Ishikawa (cell line): ENCODE measurements around the gene BLOC1S2.
A peak's percentile ranks its signal among the peaks of the same experiment; 100 is the strongest.

Experiments used
- CEBPB ChIP-seq: IDR thresholded peaks from 2 replicates; pipeline ENCODE4 v1.6.1; 2012
- CREB1 ChIP-seq: IDR thresholded peaks from 2 replicates; pipeline ENCODE4 v1.6.1; 2012; ENCODE audit warnings: low read depth
- EGR1 ChIP-seq: IDR thresholded peaks from 2 replicates; pipeline ENCODE4 v1.6.1; 2012
- EP300 ChIP-seq: IDR thresholded peaks from 2 replicates; pipeline ENCODE4 v1.6.1; 2012; ENCODE audit warnings: borderline replicate concordance
- FOXM1 ChIP-seq: IDR thresholded peaks from 2 replicates; pipeline ENCODE4 v1.6.1; 2012; ENCODE audit warnings: low read depth, borderline replicate concordance
- NFIC ChIP-seq: IDR thresholded peaks from 2 replicates; pipeline ENCODE4 v1.6.1; 2012
- RAD21 ChIP-seq: IDR thresholded peaks from 2 replicates; pipeline ENCODE4 v1.6.1; 2012; ENCODE audit warnings: low read depth
- TAF1 ChIP-seq: IDR thresholded peaks from 2 replicates; pipeline ENCODE4 v1.6.1; 2012; ENCODE audit warnings: low read depth, mild to moderate bottlenecking
- TCF12 ChIP-seq: IDR thresholded peaks from 2 replicates; pipeline ENCODE4 v1.6.1; 2012; ENCODE audit warnings: low read depth
- TEAD4 ChIP-seq: IDR thresholded peaks from 2 replicates; pipeline ENCODE4 v1.6.1; 2012
- TF ChIP-seq, protein P1 (sequence below): IDR thresholded peaks from 2 replicates; pipeline ENCODE4 v1.6.1; 2012
- TF ChIP-seq, protein P2 (sequence below): IDR thresholded peaks from 2 replicates; pipeline ENCODE4 v1.6.1; 2012; ENCODE audit warnings: low read depth, mild to moderate bottlenecking
- TF ChIP-seq, protein P3 (sequence below): IDR thresholded peaks from 2 replicates; pipeline ENCODE4 v1.6.1; 2012

Gene BLOC1S2

DNA sequence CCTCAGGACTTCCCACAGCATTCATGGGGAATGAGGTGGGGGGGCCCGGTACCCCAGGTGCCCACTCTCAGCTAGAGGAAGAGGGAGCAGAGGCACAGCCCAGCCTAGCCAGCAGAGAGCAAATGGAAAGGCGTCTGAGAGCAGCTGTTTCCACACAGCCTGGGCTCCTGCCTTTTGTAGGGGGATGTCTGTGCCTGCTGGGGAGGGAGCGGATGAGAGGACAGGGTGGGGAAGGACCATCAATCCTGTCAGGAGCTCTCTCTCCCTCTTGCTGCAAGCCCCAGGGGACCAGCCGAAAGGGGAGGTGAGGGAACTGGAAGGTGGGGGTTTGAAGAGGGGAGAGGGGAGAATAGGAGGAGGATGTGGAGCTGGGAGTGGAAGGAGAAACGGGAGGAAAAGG is 43.6 kb upstream of the BLOC1S2 start, which contains the start of gene PKD2L1:
TSS of gene PKD2L1 (minus strand) at position 150 of the 400 bp plus-strand sequence. CDS start at position 25, 125 bp downstream.
- TF ChIP-seq, protein P1, sequence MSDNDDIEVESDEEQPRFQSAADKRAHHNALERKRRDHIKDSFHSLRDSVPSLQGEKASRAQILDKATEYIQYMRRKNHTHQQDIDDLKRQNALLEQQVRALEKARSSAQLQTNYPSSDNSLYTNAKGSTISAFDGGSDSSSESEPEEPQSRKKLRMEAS = no peak
- TF ChIP-seq TAF1 (no peak), EP300 (no peak), CEBPB (no peak), EGR1 (no peak), TCF12 (no peak), TEAD4 (no peak)
- TF ChIP-seq, protein P2, sequence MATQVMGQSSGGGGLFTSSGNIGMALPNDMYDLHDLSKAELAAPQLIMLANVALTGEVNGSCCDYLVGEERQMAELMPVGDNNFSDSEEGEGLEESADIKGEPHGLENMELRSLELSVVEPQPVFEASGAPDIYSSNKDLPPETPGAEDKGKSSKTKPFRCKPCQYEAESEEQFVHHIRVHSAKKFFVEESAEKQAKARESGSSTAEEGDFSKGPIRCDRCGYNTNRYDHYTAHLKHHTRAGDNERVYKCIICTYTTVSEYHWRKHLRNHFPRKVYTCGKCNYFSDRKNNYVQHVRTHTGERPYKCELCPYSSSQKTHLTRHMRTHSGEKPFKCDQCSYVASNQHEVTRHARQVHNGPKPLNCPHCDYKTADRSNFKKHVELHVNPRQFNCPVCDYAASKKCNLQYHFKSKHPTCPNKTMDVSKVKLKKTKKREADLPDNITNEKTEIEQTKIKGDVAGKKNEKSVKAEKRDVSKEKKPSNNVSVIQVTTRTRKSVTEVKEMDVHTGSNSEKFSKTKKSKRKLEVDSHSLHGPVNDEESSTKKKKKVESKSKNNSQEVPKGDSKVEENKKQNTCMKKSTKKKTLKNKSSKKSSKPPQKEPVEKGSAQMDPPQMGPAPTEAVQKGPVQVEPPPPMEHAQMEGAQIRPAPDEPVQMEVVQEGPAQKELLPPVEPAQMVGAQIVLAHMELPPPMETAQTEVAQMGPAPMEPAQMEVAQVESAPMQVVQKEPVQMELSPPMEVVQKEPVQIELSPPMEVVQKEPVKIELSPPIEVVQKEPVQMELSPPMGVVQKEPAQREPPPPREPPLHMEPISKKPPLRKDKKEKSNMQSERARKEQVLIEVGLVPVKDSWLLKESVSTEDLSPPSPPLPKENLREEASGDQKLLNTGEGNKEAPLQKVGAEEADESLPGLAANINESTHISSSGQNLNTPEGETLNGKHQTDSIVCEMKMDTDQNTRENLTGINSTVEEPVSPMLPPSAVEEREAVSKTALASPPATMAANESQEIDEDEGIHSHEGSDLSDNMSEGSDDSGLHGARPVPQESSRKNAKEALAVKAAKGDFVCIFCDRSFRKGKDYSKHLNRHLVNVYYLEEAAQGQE = no peak
- TF ChIP-seq, protein P3, sequence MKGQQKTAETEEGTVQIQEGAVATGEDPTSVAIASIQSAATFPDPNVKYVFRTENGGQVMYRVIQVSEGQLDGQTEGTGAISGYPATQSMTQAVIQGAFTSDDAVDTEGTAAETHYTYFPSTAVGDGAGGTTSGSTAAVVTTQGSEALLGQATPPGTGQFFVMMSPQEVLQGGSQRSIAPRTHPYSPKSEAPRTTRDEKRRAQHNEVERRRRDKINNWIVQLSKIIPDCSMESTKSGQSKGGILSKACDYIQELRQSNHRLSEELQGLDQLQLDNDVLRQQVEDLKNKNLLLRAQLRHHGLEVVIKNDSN = no peak

DNA sequence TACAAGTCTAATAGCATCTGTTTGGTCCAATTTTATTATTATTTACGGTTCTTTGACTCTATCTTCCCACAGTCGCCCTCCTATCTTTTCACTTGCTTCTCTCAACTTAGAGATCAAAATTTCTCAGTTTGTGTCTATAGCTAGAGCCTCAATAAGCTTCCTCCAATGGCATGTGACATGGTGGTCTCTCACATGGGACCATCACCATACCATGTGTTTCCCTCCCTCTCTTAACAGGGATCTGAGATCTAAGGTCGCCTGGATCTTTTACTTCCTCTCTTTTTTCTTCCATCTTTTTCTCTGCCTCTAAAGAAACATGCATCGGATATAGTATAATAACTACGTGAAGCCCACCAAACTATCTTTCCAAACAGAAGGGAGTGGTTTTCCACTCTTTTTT is 41.7 kb upstream of the BLOC1S2 start:
- TF ChIP-seq NFIC (no peak), TEAD4 (no peak), FOXM1 (no peak), RAD21 (no peak), CREB1 (no peak)
- TF ChIP-seq, protein P2 = no peak
- TF ChIP-seq, protein P3 = no peak
- TF ChIP-seq, protein P1 = no peak

DNA sequence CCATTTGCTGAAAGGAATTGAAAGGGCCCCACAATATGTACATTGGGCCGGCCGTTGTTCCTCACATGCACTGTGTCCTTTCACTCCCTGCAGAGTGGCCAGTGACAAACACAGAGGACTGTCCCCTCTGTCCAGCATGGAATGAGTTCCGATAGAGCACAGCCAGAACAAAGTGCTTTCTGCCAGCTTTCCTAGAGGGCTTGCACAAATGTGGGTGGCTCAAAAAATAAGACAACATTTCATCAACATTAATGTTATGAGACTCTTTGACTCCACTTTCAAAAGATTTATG is 41.2 kb upstream of the BLOC1S2 start:
- TF ChIP-seq, protein P2 = peak; percentile 31; the same call in 1 of the 2 replicates
- TF ChIP-seq, protein P3 = no peak

DNA sequence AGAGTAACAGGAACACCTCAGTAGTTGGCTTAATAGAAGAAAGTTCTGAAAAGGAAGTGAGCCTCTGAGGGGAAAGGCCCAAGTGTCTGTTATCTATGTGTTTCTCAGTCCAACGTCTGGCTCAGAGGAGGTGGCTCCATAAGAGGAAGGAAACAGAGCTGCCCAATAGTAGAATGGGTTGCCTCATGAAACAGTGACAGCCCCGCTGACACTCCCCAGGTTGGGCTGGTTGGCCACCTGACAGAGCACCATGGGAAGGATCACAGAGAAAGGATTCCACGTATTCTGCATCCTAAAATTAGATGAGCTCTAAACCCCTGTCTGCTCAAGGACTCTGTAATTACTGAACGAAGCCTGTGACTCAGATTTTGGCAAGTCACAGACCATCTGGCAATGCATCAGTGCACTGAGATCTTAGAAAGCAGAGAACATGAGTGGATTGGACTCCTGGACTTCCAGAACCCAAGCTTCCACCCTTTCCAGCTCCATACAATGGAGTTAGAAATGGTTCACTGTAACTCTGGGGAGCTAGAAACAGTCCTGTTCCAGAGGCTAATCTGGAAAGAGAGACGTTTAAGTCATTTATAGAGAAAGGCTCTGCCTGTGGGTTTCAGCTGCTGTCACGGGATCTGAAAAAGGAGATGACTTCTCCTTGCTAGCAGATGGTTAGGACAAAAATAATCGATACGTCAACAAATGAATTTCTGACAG is 40.7 kb upstream of the BLOC1S2 start:
- no peak for TF ChIP-seq EP300
- TF ChIP-seq TAF1 = no peak
- TF ChIP-seq FOXM1 = no peak
- TF ChIP-seq CREB1 = no peak
- TF ChIP-seq, protein P2 = no peak
- no peak for TF ChIP-seq TCF12
- TF ChIP-seq RAD21 = no peak
- no peak for TF ChIP-seq CEBPB
- no peak for TF ChIP-seq TEAD4
- TF ChIP-seq, protein P3 = no peak
